ENCODE data around the gene CDC42SE2. TPM values are rescaled to one million over a fixed set of nuclear protein-coding genes. Genes with fewer than 3 reads are reported as not detected.

Gene CDC42SE2
- total RNA-seq, 1 donor from 2014 or later = 29.3 TPM

DNA sequence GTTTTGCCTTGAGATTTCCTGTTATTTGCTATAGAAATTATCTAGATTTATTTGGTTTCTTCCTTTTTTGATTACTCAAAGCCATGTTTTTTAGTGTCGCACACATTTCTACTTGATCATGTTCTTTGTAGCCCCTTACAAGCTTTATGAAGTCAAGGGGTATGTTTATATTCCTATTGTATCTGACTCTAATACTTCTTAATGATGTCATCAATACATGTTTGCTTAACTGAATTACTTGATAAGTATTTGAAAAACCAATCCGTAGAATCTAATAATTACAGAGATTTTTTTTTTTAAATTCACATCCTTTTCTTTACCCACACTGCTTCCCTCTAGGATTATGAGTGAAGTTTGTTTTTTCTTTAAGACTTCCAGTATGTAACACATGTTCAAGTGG lies 53.0 kb downstream of the CDC42SE2 start:
- H3K27me3 Mint-ChIP-seq = no peaks in the 10 kb centered on the region
- H3K4me3 Mint-ChIP-seq (ENCODE audit: low read depth) = no peak overlapping the region
- peaks cover 6% of the 10 kb centered on the region for H3K9me3 Mint-ChIP-seq (ENCODE audit: low read depth)
- no peak overlapping the region for H3K27ac Mint-ChIP-seq
- TF ChIP-seq, protein P1, sequence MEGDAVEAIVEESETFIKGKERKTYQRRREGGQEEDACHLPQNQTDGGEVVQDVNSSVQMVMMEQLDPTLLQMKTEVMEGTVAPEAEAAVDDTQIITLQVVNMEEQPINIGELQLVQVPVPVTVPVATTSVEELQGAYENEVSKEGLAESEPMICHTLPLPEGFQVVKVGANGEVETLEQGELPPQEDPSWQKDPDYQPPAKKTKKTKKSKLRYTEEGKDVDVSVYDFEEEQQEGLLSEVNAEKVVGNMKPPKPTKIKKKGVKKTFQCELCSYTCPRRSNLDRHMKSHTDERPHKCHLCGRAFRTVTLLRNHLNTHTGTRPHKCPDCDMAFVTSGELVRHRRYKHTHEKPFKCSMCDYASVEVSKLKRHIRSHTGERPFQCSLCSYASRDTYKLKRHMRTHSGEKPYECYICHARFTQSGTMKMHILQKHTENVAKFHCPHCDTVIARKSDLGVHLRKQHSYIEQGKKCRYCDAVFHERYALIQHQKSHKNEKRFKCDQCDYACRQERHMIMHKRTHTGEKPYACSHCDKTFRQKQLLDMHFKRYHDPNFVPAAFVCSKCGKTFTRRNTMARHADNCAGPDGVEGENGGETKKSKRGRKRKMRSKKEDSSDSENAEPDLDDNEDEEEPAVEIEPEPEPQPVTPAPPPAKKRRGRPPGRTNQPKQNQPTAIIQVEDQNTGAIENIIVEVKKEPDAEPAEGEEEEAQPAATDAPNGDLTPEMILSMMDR (IDR thresholded peaks at IDR 0.05; ENCODE audit: unreplicated experiment) = no peak
- H3K36me3 Mint-ChIP-seq (ENCODE audit: insufficient read depth) = peaks cover 14% of the 10 kb centered on the region
- H3K4me1 Mint-ChIP-seq (ENCODE audit: low read depth) = peaks cover 14% of the 10 kb centered on the region
- DNase-seq (ENCODE audit: low spot score, unreplicated experiment) = no peak

DNA sequence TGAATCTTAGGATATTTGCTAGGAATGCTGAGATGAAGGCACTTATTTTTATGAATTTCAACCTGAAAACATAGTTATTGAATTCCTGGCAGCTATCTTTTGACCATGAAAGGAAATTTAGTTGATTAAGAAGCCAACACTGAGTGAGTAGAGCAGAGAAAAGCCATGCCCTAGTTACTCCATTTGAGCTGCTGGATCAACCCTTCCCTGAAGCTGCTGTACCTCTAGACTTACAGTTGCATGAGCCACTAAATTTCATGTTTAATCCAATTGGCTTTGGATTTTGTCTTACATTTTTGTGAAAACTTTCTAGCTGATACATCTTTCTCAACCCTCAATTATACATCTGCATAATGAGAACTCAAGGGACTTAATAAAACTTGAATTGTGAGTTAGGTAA lies 54.6 kb downstream of the CDC42SE2 start:
- Mint-ChIP-seq H3K4me1 (ENCODE audit: low read depth) (peaks cover 14% of the 10 kb centered on the region), H3K4me3 (ENCODE audit: low read depth) (no peak overlapping the region), H3K27me3 (no peaks in the 10 kb centered on the region), H3K36me3 (ENCODE audit: insufficient read depth) (peaks cover 18% of the 10 kb centered on the region), H3K9me3 (ENCODE audit: low read depth) (peaks cover 6% of the 10 kb centered on the region), H3K27ac (no peak overlapping the region)
- DNase-seq (ENCODE audit: low spot score, unreplicated experiment) = no peak
- TF ChIP-seq, protein P1 (IDR thresholded peaks at IDR 0.05; ENCODE audit: unreplicated experiment) = no peak

DNA sequence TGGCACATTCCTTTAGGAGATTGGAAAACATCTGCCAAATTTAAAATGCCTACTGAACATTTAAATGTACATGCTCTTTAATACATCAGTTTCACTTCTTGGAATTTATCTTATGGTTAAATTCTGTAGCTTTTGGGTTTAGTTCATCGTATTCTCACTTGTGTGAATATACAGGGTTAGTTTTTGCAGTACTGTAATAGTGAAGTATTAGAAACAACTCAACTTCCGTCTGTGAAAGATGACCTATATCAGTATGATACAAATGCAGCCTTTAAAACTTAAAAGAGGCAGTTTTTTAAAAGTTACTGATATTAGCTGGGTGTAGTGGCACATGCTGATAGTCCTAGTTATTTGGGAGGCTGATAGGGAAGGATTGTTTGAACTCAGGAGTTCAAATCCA lies 57.2 kb downstream of the CDC42SE2 start:
- no peak for DNase-seq (ENCODE audit: low spot score, unreplicated experiment)
- Mint-ChIP-seq H3K9me3 (ENCODE audit: low read depth) (peaks cover 6% of the 10 kb centered on the region), H3K4me1 (ENCODE audit: low read depth) (peaks cover 6% of the 10 kb centered on the region), H3K27ac (no peak overlapping the region), H3K27me3 (no peaks in the 10 kb centered on the region), H3K36me3 (ENCODE audit: insufficient read depth) (peaks cover 18% of the 10 kb centered on the region), H3K4me3 (ENCODE audit: low read depth) (no peak overlapping the region)
- TF ChIP-seq, protein P1 (IDR thresholded peaks at IDR 0.05; ENCODE audit: unreplicated experiment) = no peak

DNA sequence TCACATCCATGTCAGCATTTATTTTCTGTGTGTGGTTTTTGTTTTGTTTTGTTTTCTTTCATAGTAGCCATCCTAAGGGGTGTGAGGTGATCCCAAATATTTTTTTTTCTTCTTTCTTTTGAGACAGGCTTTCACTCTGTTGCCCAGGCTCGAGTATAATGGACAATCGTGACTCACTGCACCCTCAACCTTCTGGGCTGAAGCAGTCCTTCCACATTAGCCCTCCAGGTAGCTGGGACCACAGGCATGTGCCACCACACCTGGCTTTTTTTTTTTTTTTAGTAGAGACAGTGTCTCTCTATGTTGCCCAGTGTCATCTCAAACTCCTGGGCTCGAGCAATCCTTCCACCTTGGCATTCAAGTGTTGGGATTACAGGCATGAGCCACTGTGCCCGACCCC lies 59.1 kb downstream of the CDC42SE2 start:
- Mint-ChIP-seq H3K4me1 (ENCODE audit: low read depth) (peaks cover 5% of the 10 kb centered on the region), H3K4me3 (ENCODE audit: low read depth) (no peak overlapping the region), H3K27ac (peak overlapping the region; percentile 85), H3K36me3 (ENCODE audit: insufficient read depth) (peaks cover 13% of the 10 kb centered on the region), H3K9me3 (ENCODE audit: low read depth) (peaks cover 4% of the 10 kb centered on the region), H3K27me3 (no peaks in the 10 kb centered on the region)
- no peak for DNase-seq (ENCODE audit: low spot score, unreplicated experiment)
- TF ChIP-seq, protein P1 (IDR thresholded peaks at IDR 0.05; ENCODE audit: unreplicated experiment) = no peak

DNA sequence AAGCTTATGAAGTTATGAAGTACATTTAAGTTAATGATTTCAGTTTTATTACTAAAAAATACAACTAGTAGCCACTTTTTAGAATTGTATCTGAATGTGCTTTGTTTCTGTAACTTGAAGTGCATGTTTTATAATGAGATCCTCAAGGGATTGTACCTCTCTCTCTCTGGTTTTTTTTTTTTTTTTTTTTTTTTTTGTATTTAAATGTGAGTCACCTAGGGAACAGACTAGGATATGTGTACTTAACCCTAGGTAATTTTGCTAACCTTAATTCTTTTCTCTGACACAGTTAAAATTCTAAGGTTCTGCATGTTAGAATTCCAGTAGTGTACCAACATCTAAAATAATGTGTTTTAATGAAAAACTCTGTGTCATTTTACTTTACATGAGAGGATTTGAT lies 59.5 kb downstream of the CDC42SE2 start:
- Mint-ChIP-seq H3K27ac (no peak overlapping the region), H3K27me3 (no peaks in the 10 kb centered on the region), H3K9me3 (ENCODE audit: low read depth) (peaks cover 4% of the 10 kb centered on the region), H3K36me3 (ENCODE audit: insufficient read depth) (peaks cover 13% of the 10 kb centered on the region), H3K4me3 (ENCODE audit: low read depth) (no peak overlapping the region), H3K4me1 (ENCODE audit: low read depth) (peaks cover 5% of the 10 kb centered on the region)
- no peak for DNase-seq (ENCODE audit: low spot score, unreplicated experiment)
- TF ChIP-seq, protein P1 (IDR thresholded peaks at IDR 0.05; ENCODE audit: unreplicated experiment) = no peak
